Left ventricle myocardium inferior (tissue), 1 donor: Measurements from ENCODE around the gene PDHA1. TPM values are rescaled to one million over a fixed set of nuclear protein-coding genes. Genes with fewer than 3 reads are reported as not detected.

Experiments
- DNase-seq: peaks from one replicate; pipeline ENCODE4 v3.0.0-alpha.2; 2020
- H3K27ac ChIP-seq: fragments of 200-600 bp; replicated peaks from 2 replicates; pipeline ENCODE4 v1.8.0; 2021
- H3K27me3 ChIP-seq: fragments of 200-600 bp; 2 replicates; pipeline ENCODE4 v1.8.0; 2021; ENCODE audit warnings: low read depth
- H3K36me3 ChIP-seq: fragments of 200-600 bp; 2 replicates; pipeline ENCODE4 v1.8.0; 2021
- H3K4me1 ChIP-seq: fragments of 200-600 bp; 2 replicates; pipeline ENCODE4 v1.8.0; 2021
- H3K4me3 ChIP-seq: fragments of 200-600 bp; 2 replicates; pipeline ENCODE4 v1.8.0; 2021; ENCODE audit warnings: mild to moderate bottlenecking, moderate library complexity
- H3K9me3 ChIP-seq: fragments of 200-600 bp; replicated peaks from 2 replicates; pipeline ENCODE4 v1.8.0; 2021
- CTCF ChIP-seq: fragments of 200-600 bp; IDR thresholded peaks from 2 replicates; pipeline ENCODE4 v1.8.0; 2021; ENCODE audit warnings: antibody characterized with exemption, mild to moderate bottlenecking, borderline replicate concordance
- intact Hi-C: fragments of 100-400 bp; cut with micrococcal nuclease; formaldehyde crosslinking; loops from one replicate; pipeline ENCODE4 v1.11.0; 2022
- total RNA-seq: library from RNA; stranded (reverse); fragmentation: NEBNext Ultra II Directional; extraction: Animal tissue kit (Norgen Biotek cat#: 25700); gene quantifications from one replicate; pipeline ENCODE4 v1.2.1, GENCODE V29; 2021
- donor health status: DM: no; HTN: yes; CAD: no; lungs with severe emphysema.

Gene PDHA1
- total RNA-seq, 1 donor from 2014 or later: 1,069 TPM

GRCh38 chrX:19388064-19388679, 44.4 kb downstream of the PDHA1 start:
- Histone ChIP-seq H3K36me3 (no peaks in the 10 kb centered on the region), H3K27ac (no peak overlapping the region), H3K27me3 (no peaks in the 10 kb centered on the region), H3K4me3 (no peak overlapping the region), H3K4me1 (no peaks in the 10 kb centered on the region), H3K9me3 (no peaks in the 10 kb centered on the region)
- DNase-seq: no peak
- intact Hi-C loops: no loop called here
- no peak for TF ChIP-seq CTCF

- Histone ChIP-seq H3K27ac (no peak overlapping the region), H3K4me1 (no peaks in the 10 kb centered on the region), H3K36me3 (no peaks in the 10 kb centered on the region), H3K27me3 (no peaks in the 10 kb centered on the region), H3K9me3 (no peaks in the 10 kb centered on the region), H3K4me3 (no peak overlapping the region)
- no peak for DNase-seq
- intact Hi-C loops: no loop called here
- no peak for TF ChIP-seq CTCF
Measured at GRCh38 chrX:19388741-19389140, 45.0 kb downstream of the PDHA1 start.

- Histone ChIP-seq H3K27me3 (no peaks in the 10 kb centered on the region), H3K4me3 (no peak overlapping the region), H3K27ac (no peak overlapping the region), H3K9me3 (no peaks in the 10 kb centered on the region), H3K36me3 (no peaks in the 10 kb centered on the region), H3K4me1 (no peaks in the 10 kb centered on the region)
- intact Hi-C loops: no loop called here
- TF ChIP-seq CTCF: no peak
- DNase-seq: no peak
Measured at GRCh38 chrX:19389227-19389845, 45.6 kb downstream of the PDHA1 start.

GRCh38 chrX:19392078-19392477, 48.4 kb downstream of the PDHA1 start:
- TF ChIP-seq CTCF: no peak
- no peak overlapping the region for H3K4me3 ChIP-seq
- intact Hi-C loops: no loop called here
- H3K27ac ChIP-seq: no peak overlapping the region
- H3K36me3 ChIP-seq: no peaks in the 10 kb centered on the region
- H3K4me1 ChIP-seq: no peaks in the 10 kb centered on the region
- no peaks in the 10 kb centered on the region for H3K27me3 ChIP-seq
- H3K9me3 ChIP-seq: no peaks in the 10 kb centered on the region
- no peak for DNase-seq

GRCh38 chrX:19392703-19393102, 49.0 kb downstream of the PDHA1 start:
- intact Hi-C loops: no loop called here
- TF ChIP-seq CTCF: no peak
- H3K36me3 ChIP-seq: no peaks in the 10 kb centered on the region

More at GRCh38 chrX:19392703-19393102, 49.0 kb downstream of the PDHA1 start:
- no peaks in the 10 kb centered on the region for H3K9me3 ChIP-seq
- H3K27me3 ChIP-seq: no peaks in the 10 kb centered on the region
- H3K27ac ChIP-seq: no peak overlapping the region
- H3K4me1 ChIP-seq: no peaks in the 10 kb centered on the region
- H3K4me3 ChIP-seq: no peak overlapping the region
- no peak for DNase-seq
